ENCODE data around the gene PLAC8L1. TPM values are rescaled to one million over a fixed set of nuclear protein-coding genes. Genes with fewer than 3 reads are reported as not detected.

The PLAC8L1 gene
- total RNA-seq, 1 donor from 2014 or later: not detected

- H3K27me3 ChIP-seq: no peaks in the 10 kb centered on the region
- no peaks in the 10 kb centered on the region for H3K4me1 ChIP-seq
- no peak for ATAC-seq
- H3K9me3 ChIP-seq: no peaks in the 10 kb centered on the region
- intact Hi-C loops (cut with DNase I): no loop called here
- no peak for TF ChIP-seq CTCF (IDR thresholded peaks at IDR 0.05)
- H3K4me3 ChIP-seq: no peak overlapping the region
- no peak for DNase-seq
- H3K27ac ChIP-seq: no peak overlapping the region
- no peaks in the 10 kb centered on the region for H3K36me3 ChIP-seq
These were observed 38.4 kb downstream of the PLAC8L1 start for GRCh38 chr5:146066968-146067367.

GRCh38 chr5:146060221-146060585, 45.2 kb downstream of the PLAC8L1 start:
- Histone ChIP-seq H3K4me3 (no peak overlapping the region), H3K27ac (no peak overlapping the region), H3K4me1 (no peaks in the 10 kb centered on the region), H3K27me3 (no peaks in the 10 kb centered on the region), H3K36me3 (no peaks in the 10 kb centered on the region), H3K9me3 (no peaks in the 10 kb centered on the region)
- intact Hi-C loops (cut with DNase I): no loop called here
- ATAC-seq (no peak), DNase-seq (no peak)
- no peak for TF ChIP-seq CTCF (IDR thresholded peaks at IDR 0.05)

- Histone ChIP-seq H3K36me3 (no peaks in the 10 kb centered on the region), H3K4me1 (no peaks in the 10 kb centered on the region), H3K27ac (no peak overlapping the region), H3K9me3 (no peaks in the 10 kb centered on the region), H3K27me3 (no peaks in the 10 kb centered on the region), H3K4me3 (no peak overlapping the region)
- DNase-seq: no peak
- no peak for TF ChIP-seq CTCF (IDR thresholded peaks at IDR 0.05)
- intact Hi-C loops (cut with DNase I): no loop called here
- peak; percentile 36 for ATAC-seq
These were observed 45.7 kb downstream of the PLAC8L1 start for GRCh38 chr5:146059460-146060220.

- intact Hi-C loops (cut with DNase I): no loop called here
- H3K36me3 ChIP-seq: no peaks in the 10 kb centered on the region
- no peak for TF ChIP-seq CTCF (IDR thresholded peaks at IDR 0.05)
- no peaks in the 10 kb centered on the region for H3K9me3 ChIP-seq
- ATAC-seq (no peak), DNase-seq (no peak)
- no peak overlapping the region for H3K27ac ChIP-seq
- no peak overlapping the region for H3K4me3 ChIP-seq
- H3K4me1 ChIP-seq: no peaks in the 10 kb centered on the region
- H3K27me3 ChIP-seq: no peaks in the 10 kb centered on the region
These were observed 49.9 kb downstream of the PLAC8L1 start for GRCh38 chr5:146055432-146055831.

GRCh38 chr5:146052780-146053179, 52.6 kb downstream of the PLAC8L1 start:
- no peaks in the 10 kb centered on the region for H3K9me3 ChIP-seq
- DNase-seq (no peak), ATAC-seq (no peak)
- intact Hi-C loops (cut with DNase I): no loop called here
- TF ChIP-seq CTCF (IDR thresholded peaks at IDR 0.05): peak; percentile 7
- H3K27me3 ChIP-seq: no peaks in the 10 kb centered on the region
- H3K27ac ChIP-seq: no peak overlapping the region
- no peaks in the 10 kb centered on the region for H3K36me3 ChIP-seq
- no peak overlapping the region for H3K4me3 ChIP-seq
- no peaks in the 10 kb centered on the region for H3K4me1 ChIP-seq

- intact Hi-C loops (cut with DNase I): no loop called here
- ATAC-seq (no peak), DNase-seq (no peak)
- Histone ChIP-seq H3K4me1 (no peaks in the 10 kb centered on the region), H3K9me3 (no peaks in the 10 kb centered on the region), H3K27me3 (no peaks in the 10 kb centered on the region), H3K4me3 (no peak overlapping the region), H3K36me3 (no peaks in the 10 kb centered on the region), H3K27ac (no peak overlapping the region)
- no peak for TF ChIP-seq CTCF (IDR thresholded peaks at IDR 0.05)
These were observed 53.7 kb downstream of the PLAC8L1 start for GRCh38 chr5:146051678-146052077.

All from upper lobe of right lung (tissue), 1 donor.